Activated CD4-positive, alpha-beta T cell treated with anti-CD3 and anti-CD28 coated beads, Interleukin-2, amount 10 ng/mL, durations not matched to agents 7 days and 5 days (primary cell): ENCODE data around the gene GABRP. TPM values are rescaled to one million over a fixed set of nuclear protein-coding genes. Genes with fewer than 3 reads are reported as not detected.
"Not testable (repeated sequence)": the region's sequence is repeated elsewhere in the genome, so short reads cannot be mapped to it uniquely, and the experiment has no call there.

Source experiments
- CTCF ChIA-PET: fragments of 350-600 bp; sonication (Branson Sonifier 250); formaldehyde crosslinking; loops from one replicate; lab custom pipeline; 2021; ENCODE audit warnings: antibody characterized with exemption; lab: Charles Lee
- POLR2A ChIA-PET: fragments of 350-600 bp; sonication (Branson Sonifier 250); formaldehyde crosslinking; loops from one replicate; lab custom pipeline; 2021; ENCODE audit warnings: antibody characterized with exemption; lab: Charles Lee
- DNase-seq: peaks from one replicate; pipeline ENCODE4 v3.0.0-alpha.2; 2020
- H3K27ac Mint-ChIP-seq: one replicate; pipeline ENCODE4 v1.8.0; 2021; ENCODE audit warnings: mild to moderate bottlenecking, moderate library complexity, mixed read lengths
- H3K27me3 Mint-ChIP-seq: one replicate; pipeline ENCODE4 v1.8.0; 2021; ENCODE audit warnings: mixed read lengths
- H3K36me3 Mint-ChIP-seq: one replicate; pipeline ENCODE4 v1.8.0; 2021; ENCODE audit warnings: low read depth, mixed read lengths
- H3K4me1 Mint-ChIP-seq: one replicate; pipeline ENCODE4 v1.8.0; 2021; ENCODE audit warnings: mixed read lengths
- H3K4me3 Mint-ChIP-seq: one replicate; pipeline ENCODE4 v1.8.0; 2021; ENCODE audit warnings: mild to moderate bottlenecking, moderate library complexity, mixed read lengths
- H3K9me3 Mint-ChIP-seq: one replicate; pipeline ENCODE4 v1.8.0; 2021; ENCODE audit warnings: mixed read lengths
- total RNA-seq, 2 experiments: library from RNA; stranded (reverse); gene quantifications; one replicate each; pipeline ENCODE4 v1.2.3, GENCODE V29; 2021

Gene GABRP
- total RNA-seq, 2 experiments from 2014 or later: not detected

GRCh38 chr5:170826117-170826516 lies 42.6 kb downstream of the GABRP start:
- H3K9me3 Mint-ChIP-seq: no peaks in the 10 kb centered on the region
- ChIA-PET CTCF (no interaction called here), POLR2A (no interaction called here)
- H3K27me3 Mint-ChIP-seq: no peaks in the 10 kb centered on the region
- H3K4me1 Mint-ChIP-seq: no peaks in the 10 kb centered on the region
- no peaks in the 10 kb centered on the region for H3K36me3 Mint-ChIP-seq
- H3K27ac Mint-ChIP-seq: no peak overlapping the region
- DNase-seq: no peak
- H3K4me3 Mint-ChIP-seq: no peak overlapping the region

- DNase-seq: no peak
- Mint-ChIP-seq H3K27ac (no peak overlapping the region), H3K27me3 (no peaks in the 10 kb centered on the region), H3K4me1 (no peaks in the 10 kb centered on the region), H3K9me3 (no peaks in the 10 kb centered on the region), H3K4me3 (no peak overlapping the region), H3K36me3 (no peaks in the 10 kb centered on the region)
- ChIA-PET POLR2A (no interaction called here), CTCF (no interaction called here)
Measured at GRCh38 chr5:170832241-170832640, 48.7 kb downstream of the GABRP start.

- H3K27me3 Mint-ChIP-seq, H3K36me3 Mint-ChIP-seq, H3K4me1 Mint-ChIP-seq, H3K4me3 Mint-ChIP-seq, H3K9me3 Mint-ChIP-seq, DNase-seq, H3K27ac Mint-ChIP-seq, CTCF ChIA-PET, POLR2A ChIA-PET: not testable (repeated sequence)
Measured at GRCh38 chr5:170833981-170834380, 50.5 kb downstream of the GABRP start.

GRCh38 chr5:170836226-170836625 lies 52.7 kb downstream of the GABRP start:
- H3K9me3 Mint-ChIP-seq: no peaks in the 10 kb centered on the region
- CTCF ChIA-PET: no interaction called here
- POLR2A ChIA-PET: no interaction called here
- H3K4me1 Mint-ChIP-seq: no peaks in the 10 kb centered on the region
- DNase-seq: no peak
- H3K27me3 Mint-ChIP-seq: no peaks in the 10 kb centered on the region
- no peak overlapping the region for H3K27ac Mint-ChIP-seq
- no peak overlapping the region for H3K4me3 Mint-ChIP-seq
- H3K36me3 Mint-ChIP-seq: no peaks in the 10 kb centered on the region

- CTCF ChIA-PET: no interaction called here
- POLR2A ChIA-PET: no interaction called here
- Mint-ChIP-seq H3K36me3 (no peaks in the 10 kb centered on the region), H3K27ac (no peak overlapping the region), H3K4me3 (no peak overlapping the region), H3K4me1 (no peaks in the 10 kb centered on the region), H3K27me3 (no peaks in the 10 kb centered on the region), H3K9me3 (no peaks in the 10 kb centered on the region)
- no peak for DNase-seq
Measured at GRCh38 chr5:170843870-170844269, 60.3 kb downstream of the GABRP start.

- Mint-ChIP-seq H3K27me3 (no peaks in the 10 kb centered on the region), H3K36me3 (no peaks in the 10 kb centered on the region), H3K4me1 (no peaks in the 10 kb centered on the region), H3K27ac (no peak overlapping the region), H3K9me3 (no peaks in the 10 kb centered on the region), H3K4me3 (no peak overlapping the region)
- CTCF ChIA-PET: interaction anchor here (0.6 kb wide), 1 partner anchor 1995 kb away, joined by 3 read pairs; no protein-coding TSS in a partner anchor
- no peak for DNase-seq
- POLR2A ChIA-PET: no interaction called here
Measured at GRCh38 chr5:170844651-170845050, 61.1 kb downstream of the GABRP start.

- Mint-ChIP-seq H3K4me1 (no peaks in the 10 kb centered on the region), H3K27me3 (no peaks in the 10 kb centered on the region), H3K27ac (no peak overlapping the region), H3K4me3 (no peak overlapping the region), H3K9me3 (no peaks in the 10 kb centered on the region), H3K36me3 (no peaks in the 10 kb centered on the region)
- ChIA-PET POLR2A (no interaction called here), CTCF (no interaction called here)
- no peak for DNase-seq
Measured at GRCh38 chr5:170846416-170846815, 62.9 kb downstream of the GABRP start.

- H3K27ac Mint-ChIP-seq: no peak overlapping the region
- DNase-seq: no peak
- no peaks in the 10 kb centered on the region for H3K36me3 Mint-ChIP-seq
- H3K4me3 Mint-ChIP-seq: no peak overlapping the region
- ChIA-PET POLR2A (no interaction called here), CTCF (no interaction called here)
- H3K27me3 Mint-ChIP-seq: no peaks in the 10 kb centered on the region
- no peaks in the 10 kb centered on the region for H3K4me1 Mint-ChIP-seq
- no peaks in the 10 kb centered on the region for H3K9me3 Mint-ChIP-seq
Measured at GRCh38 chr5:170846846-170847245, 63.3 kb downstream of the GABRP start.

GRCh38 chr5:170848033-170848432 lies 64.5 kb downstream of the GABRP start:
- ChIA-PET CTCF (no interaction called here), POLR2A (no interaction called here)
- Mint-ChIP-seq H3K27ac (no peak overlapping the region), H3K4me1 (no peaks in the 10 kb centered on the region), H3K27me3 (no peaks in the 10 kb centered on the region), H3K36me3 (no peaks in the 10 kb centered on the region), H3K9me3 (no peaks in the 10 kb centered on the region), H3K4me3 (no peak overlapping the region)
- no peak for DNase-seq

GRCh38 chr5:170849374-170849773 lies 65.8 kb downstream of the GABRP start:
- H3K4me3 Mint-ChIP-seq: no peak overlapping the region
- H3K9me3 Mint-ChIP-seq: no peaks in the 10 kb centered on the region
- no peaks in the 10 kb centered on the region for H3K27me3 Mint-ChIP-seq
- DNase-seq: no peak
- no peaks in the 10 kb centered on the region for H3K36me3 Mint-ChIP-seq
- ChIA-PET CTCF (no interaction called here), POLR2A (no interaction called here)
- no peaks in the 10 kb centered on the region for H3K4me1 Mint-ChIP-seq
- no peak overlapping the region for H3K27ac Mint-ChIP-seq

- H3K9me3 Mint-ChIP-seq: peaks cover 3% of the 10 kb centered on the region
- H3K27ac Mint-ChIP-seq: no peak overlapping the region
- H3K4me1 Mint-ChIP-seq: no peaks in the 10 kb centered on the region
- no peaks in the 10 kb centered on the region for H3K36me3 Mint-ChIP-seq
- DNase-seq: no peak
- H3K27me3 Mint-ChIP-seq: peaks cover 4% of the 10 kb centered on the region
- CTCF ChIA-PET: no interaction called here
- no peak overlapping the region for H3K4me3 Mint-ChIP-seq
- POLR2A ChIA-PET: no interaction called here
Measured at GRCh38 chr5:170854566-170854965, 71.0 kb downstream of the GABRP start.

- ChIA-PET CTCF (no interaction called here), POLR2A (no interaction called here)
- H3K4me1 Mint-ChIP-seq: peaks cover 3% of the 10 kb centered on the region
Measured at GRCh38 chr5:170857066-170857465, 73.5 kb downstream of the GABRP start.

GRCh38 chr5:170860415-170860814 lies 76.9 kb downstream of the GABRP start:
- CTCF ChIA-PET: no interaction called here
- Mint-ChIP-seq H3K36me3 (peaks cover 14% of the 10 kb centered on the region), H3K27me3 (peaks cover 34% of the 10 kb centered on the region), H3K4me3 (no peak overlapping the region), H3K4me1 (peaks cover 3% of the 10 kb centered on the region), H3K9me3 (peaks cover 22% of the 10 kb centered on the region), H3K27ac (no peak overlapping the region)
- no peak for DNase-seq
- POLR2A ChIA-PET: no interaction called here

More at GRCh38 chr5:170857066-170857465, 73.5 kb downstream of the GABRP start:
- Mint-ChIP-seq H3K27me3 (peaks cover 16% of the 10 kb centered on the region), H3K4me3 (no peak overlapping the region), H3K27ac (no peak overlapping the region), H3K36me3 (peaks cover 12% of the 10 kb centered on the region), H3K9me3 (peaks cover 15% of the 10 kb centered on the region)
- no peak for DNase-seq

GRCh38 chr5:170860818-170861666 lies 77.5 kb downstream of the GABRP start:
- H3K4me1 Mint-ChIP-seq: peaks cover 3% of the 10 kb centered on the region
- no peak overlapping the region for H3K27ac Mint-ChIP-seq
- CTCF ChIA-PET: no interaction called here
- H3K27me3 Mint-ChIP-seq: peaks cover 34% of the 10 kb centered on the region
- peaks cover 22% of the 10 kb centered on the region for H3K9me3 Mint-ChIP-seq
- H3K36me3 Mint-ChIP-seq: peaks cover 14% of the 10 kb centered on the region
- POLR2A ChIA-PET: no interaction called here
- no peak for DNase-seq
- no peak overlapping the region for H3K4me3 Mint-ChIP-seq
